ENCODE results near the gene MC3R. TPM values are rescaled to one million over a fixed set of nuclear protein-coding genes. Genes with fewer than 3 reads are reported as not detected.

MC3R gene
- total and polyA plus RNA-seq, 2 donors (not counting 1 experiment from before 2014, with no cell fraction given): not detected

DNA sequence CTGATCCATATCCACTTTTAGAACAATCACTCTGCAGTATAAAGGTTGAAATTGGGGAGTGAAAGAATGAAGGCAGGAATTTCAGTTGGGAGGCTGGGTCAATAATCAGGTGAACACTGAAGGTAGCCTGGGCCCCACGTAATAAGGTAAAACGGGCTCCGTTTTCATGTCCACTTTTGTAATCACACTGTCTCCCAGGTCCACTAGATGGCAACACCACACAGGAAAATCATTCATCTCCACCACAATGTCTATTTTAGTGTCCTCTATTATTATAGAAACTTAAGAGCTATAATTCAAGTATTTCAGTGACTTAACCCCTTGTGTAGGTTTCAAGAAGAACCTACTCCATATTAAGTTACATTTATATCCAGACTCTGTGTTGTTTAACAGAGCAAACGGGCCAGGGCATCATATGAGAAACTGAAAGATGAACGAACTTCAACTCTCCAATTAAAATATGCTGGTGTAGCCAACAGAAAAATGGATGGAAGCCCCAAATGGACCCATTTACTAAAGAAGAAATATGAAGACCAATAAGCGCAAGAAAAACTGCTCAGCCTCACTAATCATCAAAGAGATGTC, 45.9 kb upstream of the MC3R start:
- H3K9me3 Mint-ChIP-seq (ENCODE audit: insufficient read depth): peaks cover 10% of the 10 kb centered on the region
- CTCF ChIA-PET: interaction anchor here (0.6 kb wide), 1 partner anchor 296 kb away, joined by 4 read pairs; no protein-coding TSS in a partner anchor

DNA sequence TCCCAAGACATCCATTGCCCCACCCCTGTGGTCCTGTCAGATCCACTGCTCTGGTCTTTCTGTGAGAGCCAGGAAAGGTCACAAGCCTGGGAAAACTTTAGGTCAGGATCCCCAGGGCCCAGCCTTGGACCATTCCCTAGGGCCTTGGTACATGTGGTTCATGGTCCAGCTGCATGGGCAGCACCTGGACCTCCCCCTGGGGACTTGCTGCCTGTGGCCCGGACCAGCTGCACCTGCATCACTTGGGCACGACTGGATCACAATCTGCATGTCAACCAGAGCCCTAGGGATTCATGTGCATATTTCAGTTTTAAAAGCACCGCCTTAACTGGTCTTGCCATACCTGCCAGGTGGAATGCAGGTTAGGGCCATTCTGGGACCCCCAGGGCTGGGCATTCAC, 44.3 kb upstream of the MC3R start:
- no peak overlapping the region for H3K4me3 ChIP-seq (ENCODE audit: control extremely low read depth in 1 of 5, extremely low read depth in 1 of 5, insufficient read depth in 1 of 5, low read depth in 2 of 5, low read length in 4 of 5)
- H3K4me1 ChIP-seq (ENCODE audit: control insufficient read depth in 2 of 2, insufficient read depth in 2 of 2, low read length in 2 of 2): no peaks in the 10 kb centered on the region
- WGBS (ENCODE audit: insufficient coverage): 78% methylated on average over 3 of the region's 3 CpGs
- Mint-ChIP-seq H3K4me3 (no peak overlapping the region), H3K27ac (no peak overlapping the region), H3K4me1 (no peaks in the 10 kb centered on the region), H3K9me3 (ENCODE audit: insufficient read depth) (peaks cover 5% of the 10 kb centered on the region), H3K27me3 (no peaks in the 10 kb centered on the region)
- ChIA-PET CTCF (no interaction called here), POLR2A (no interaction called here)
- no peaks in the 10 kb centered on the region for H3K27me3 ChIP-seq (replicated peaks in 1 of 4; ENCODE audit: control extremely low read depth in 1 of 4, control insufficient read depth in 3 of 4, insufficient read depth in 4 of 4, low read length in 3 of 4)
- H3K9me3 ChIP-seq (ENCODE audit: control extremely low read depth in 1 of 3, control insufficient read depth in 2 of 3, insufficient read depth in 1 of 3, low read length in 2 of 3): peaks cover 1 to 21% (median 14%) of the 10 kb centered on the region in 3 donors
- no peaks in the 10 kb centered on the region for H3K36me3 ChIP-seq (replicated peaks in 1 of 2; ENCODE audit: control extremely low read depth in 1 of 2, control insufficient read depth in 1 of 2, extremely low read depth in 1 of 2, insufficient read depth in 2 of 2, low read length in 1 of 2)
- H3K27ac ChIP-seq (ENCODE audit: low read length in 2 of 2): no peak overlapping the region
- ATAC-seq (ENCODE audit: low read depth): no peak
- H2AFZ ChIP-seq (ENCODE audit: insufficient read depth, low read depth, low read length, poor library complexity, severe bottlenecking): no peak overlapping the region
- no peak for DNase-seq
- no peaks in the 10 kb centered on the region for H3K79me2 ChIP-seq (ENCODE audit: control insufficient read depth, insufficient read depth, low read length)
- no peaks in the 10 kb centered on the region for H4K20me1 ChIP-seq (ENCODE audit: control insufficient read depth, insufficient read depth, low read length, poor library complexity, severe bottlenecking)
- no peak overlapping the region for H3K4me2 ChIP-seq (replicated peaks; ENCODE audit: low read depth, low read length, poor library complexity, severe bottlenecking)
- no peak overlapping the region for H3K9ac ChIP-seq (ENCODE audit: low read length)
- TF ChIP-seq, protein P1, sequence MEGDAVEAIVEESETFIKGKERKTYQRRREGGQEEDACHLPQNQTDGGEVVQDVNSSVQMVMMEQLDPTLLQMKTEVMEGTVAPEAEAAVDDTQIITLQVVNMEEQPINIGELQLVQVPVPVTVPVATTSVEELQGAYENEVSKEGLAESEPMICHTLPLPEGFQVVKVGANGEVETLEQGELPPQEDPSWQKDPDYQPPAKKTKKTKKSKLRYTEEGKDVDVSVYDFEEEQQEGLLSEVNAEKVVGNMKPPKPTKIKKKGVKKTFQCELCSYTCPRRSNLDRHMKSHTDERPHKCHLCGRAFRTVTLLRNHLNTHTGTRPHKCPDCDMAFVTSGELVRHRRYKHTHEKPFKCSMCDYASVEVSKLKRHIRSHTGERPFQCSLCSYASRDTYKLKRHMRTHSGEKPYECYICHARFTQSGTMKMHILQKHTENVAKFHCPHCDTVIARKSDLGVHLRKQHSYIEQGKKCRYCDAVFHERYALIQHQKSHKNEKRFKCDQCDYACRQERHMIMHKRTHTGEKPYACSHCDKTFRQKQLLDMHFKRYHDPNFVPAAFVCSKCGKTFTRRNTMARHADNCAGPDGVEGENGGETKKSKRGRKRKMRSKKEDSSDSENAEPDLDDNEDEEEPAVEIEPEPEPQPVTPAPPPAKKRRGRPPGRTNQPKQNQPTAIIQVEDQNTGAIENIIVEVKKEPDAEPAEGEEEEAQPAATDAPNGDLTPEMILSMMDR (IDR thresholded peaks at IDR 0.05): no peak
- TF ChIP-seq EZH2 (IDR thresholded peaks at IDR 0.05; ENCODE audit: borderline replicate concordance, insufficient read depth, low read depth, low read length, poor library complexity, severe bottlenecking): no peak
- intact Hi-C loops (cut with micrococcal nuclease): no loop called here

More for the DNA sequence above, 45.9 kb upstream of the MC3R start:
- no peaks in the 10 kb centered on the region for H3K27me3 Mint-ChIP-seq
- Histone ChIP-seq H3K9ac (ENCODE audit: low read length) (no peak overlapping the region), H3K4me3 (ENCODE audit: control extremely low read depth in 1 of 5, extremely low read depth in 1 of 5, insufficient read depth in 1 of 5, low read depth in 2 of 5, low read length in 4 of 5) (no peak overlapping the region), H3K4me1 (ENCODE audit: control insufficient read depth in 2 of 2, insufficient read depth in 2 of 2, low read length in 2 of 2) (no peaks in the 10 kb centered on the region), H3K27me3 (replicated peaks in 1 of 4; ENCODE audit: control extremely low read depth in 1 of 4, control insufficient read depth in 3 of 4, insufficient read depth in 4 of 4, low read length in 3 of 4) (no peaks in the 10 kb centered on the region), H2AFZ (ENCODE audit: insufficient read depth, low read depth, low read length, poor library complexity, severe bottlenecking) (no peak overlapping the region), H3K4me2 (replicated peaks; ENCODE audit: low read depth, low read length, poor library complexity, severe bottlenecking) (no peak overlapping the region), H3K27ac (ENCODE audit: low read length in 2 of 2) (no peak overlapping the region), H3K36me3 (replicated peaks in 1 of 2; ENCODE audit: control extremely low read depth in 1 of 2, control insufficient read depth in 1 of 2, extremely low read depth in 1 of 2, insufficient read depth in 2 of 2, low read length in 1 of 2) (no peaks in the 10 kb centered on the region), H4K20me1 (ENCODE audit: control insufficient read depth, insufficient read depth, low read length, poor library complexity, severe bottlenecking) (no peaks in the 10 kb centered on the region), H3K79me2 (ENCODE audit: control insufficient read depth, insufficient read depth, low read length) (no peaks in the 10 kb centered on the region), H3K9me3 (ENCODE audit: control extremely low read depth in 1 of 3, control insufficient read depth in 2 of 3, insufficient read depth in 1 of 3, low read length in 2 of 3) (peaks cover 1 to 22% (median 14%) of the 10 kb centered on the region in 3 donors)
- WGBS (ENCODE audit: insufficient coverage): 74% methylated on average over 3 of the region's 6 CpGs
- POLR2A ChIA-PET: no interaction called here
- TF ChIP-seq, protein P1 (IDR thresholded peaks at IDR 0.05): no peak
- TF ChIP-seq EZH2 (IDR thresholded peaks at IDR 0.05; ENCODE audit: borderline replicate concordance, insufficient read depth, low read depth, low read length, poor library complexity, severe bottlenecking): no peak
- no peak overlapping the region for H3K27ac Mint-ChIP-seq
- ATAC-seq (ENCODE audit: low read depth) (no peak), DNase-seq (no peak)
- no peaks in the 10 kb centered on the region for H3K4me1 Mint-ChIP-seq
- intact Hi-C loops (cut with micrococcal nuclease): no loop called here
- no peak overlapping the region for H3K4me3 Mint-ChIP-seq
